ENCODE data around the gene CNNM4.

GRCh38 chr2:96727431-96727830, 33.3 kb upstream of the CNNM4 start:
- TF ChIP-seq POLR2A (IDR thresholded peaks at IDR 0.05; ENCODE audit: low read depth, low read length) (no peak), POLR2AphosphoS5 (IDR thresholded peaks at IDR 0.05; ENCODE audit: low read depth, low read length) (no peak), TAF1 (IDR thresholded peaks at IDR 0.05; ENCODE audit: borderline replicate concordance, low read depth, low read length) (no peak)

All from GM12892 (cell line).